Sigmoid colon (tissue), 7 donors: ENCODE results near the gene CCDC60. TPM values are rescaled to one million over a fixed set of nuclear protein-coding genes. Genes with fewer than 3 reads are reported as not detected.

Source experiments
- DNase-seq: peaks from one replicate; pipeline ENCODE4 v3.0.0-alpha.2; 2019
- H3K27ac ChIP-seq, 4 donors: fragments of 200-600 bp; sonication (generic); one replicate each; pipeline ENCODE4 v1.5.1; 2016 to 2019; ENCODE audit warnings: mild to moderate bottlenecking in 1 of 4
- H3K27me3 ChIP-seq, 3 donors: fragments of 200-600 bp; sonication (generic); one replicate each; pipeline ENCODE4 v1.5.1; 2019; ENCODE audit warnings: mild to moderate bottlenecking in 1 of 3
- H3K36me3 ChIP-seq, 4 donors: fragments of 200-600 bp; sonication (generic); one replicate each; pipeline ENCODE4 v1.5.1; 2016 to 2019
- H3K4me1 ChIP-seq, 4 donors: fragments of 200-600 bp; sonication (generic); one replicate each; pipeline ENCODE4 v1.5.1; 2017 to 2019
- H3K4me3 ChIP-seq, 4 donors: fragments of 200-600 bp; sonication (generic); one replicate each; pipeline ENCODE4 v1.5.1; 2017 to 2019; ENCODE audit warnings: mild to moderate bottlenecking in 2 of 4, moderate library complexity in 1 of 4
- H3K9me3 ChIP-seq, 4 donors: fragments of 200-600 bp in 3 of 4; sonication (generic) in 3 of 4; one replicate each; pipeline versions ENCODE4 v1.5.1 to v1.6.1; 2013 to 2019
- EP300 ChIP-seq, 4 donors: sonication (generic); formaldehyde crosslinking; IDR thresholded peaks; one replicate each; pipeline ENCODE4 v1.6.1; 2017; ENCODE audit warnings: antibody characterized with exemption in 4 of 4
- POLR2A ChIP-seq, 2 donors: fragments of 450-650 bp; IDR thresholded peaks; one replicate each; pipeline ENCODE4 v1.6.1; 2016; ENCODE audit warnings: antibody characterized with exemption in 2 of 2, mild to moderate bottlenecking in 2 of 2, moderate library complexity in 2 of 2
- POLR2AphosphoS5 ChIP-seq, 4 donors: sonication (generic); formaldehyde crosslinking; IDR thresholded peaks; one replicate each; pipeline ENCODE4 v1.6.1; 2017; ENCODE audit warnings: antibody characterized with exemption in 4 of 4
- WGBS, 2 donors: extraction: QIAGEN DNeasy Blood & Tissue Kit; methylation state at CpG; one replicate each; pipeline ENCODE4 v1.1.7; 2013; 5-methylcytosine and 5-hydroxymethylcytosine counted together
- intact Hi-C: fragments of 100-400 bp; cut with DNase I; formaldehyde crosslinking; loops from one replicate; pipeline ENCODE4 v1.15.1; 2023
- polyA plus RNA-seq, 3 donors: library from polyadenylated mRNA; stranded (reverse); fragments of 200-250 nt; gene quantifications; one replicate each; pipeline ENCODE4 v1.2.3, GENCODE V29; 2013
- total RNA-seq, 4 donors: library from RNA; depleted of rRNA; stranded (reverse); fragments of >200 nt; gene quantifications; one replicate each; pipeline ENCODE4 v1.1.0, GENCODE V29; 2016
- TF ChIP-seq, protein P1 (sequence below), 4 experiments: fragments of 450-650 bp in 3 of 4; fragments of 200-600 bp in 1 of 4; IDR thresholded peaks; one replicate each; pipeline ENCODE4 v1.5.1; 2016 to 2019; ENCODE audit warnings: antibody characterized with exemption in 4 of 4, mild to moderate bottlenecking in 3 of 4, moderate library complexity in 2 of 4
- donor health status: healthy with polysubstance abuse.
- donor health status: Bipolar disorder and iron deficiency.
- donor health status: healthy.

Gene CCDC60
- total and polyA plus RNA-seq, 7 donors: 1.1 to 10.4 (median 1.6) TPM

DNA sequence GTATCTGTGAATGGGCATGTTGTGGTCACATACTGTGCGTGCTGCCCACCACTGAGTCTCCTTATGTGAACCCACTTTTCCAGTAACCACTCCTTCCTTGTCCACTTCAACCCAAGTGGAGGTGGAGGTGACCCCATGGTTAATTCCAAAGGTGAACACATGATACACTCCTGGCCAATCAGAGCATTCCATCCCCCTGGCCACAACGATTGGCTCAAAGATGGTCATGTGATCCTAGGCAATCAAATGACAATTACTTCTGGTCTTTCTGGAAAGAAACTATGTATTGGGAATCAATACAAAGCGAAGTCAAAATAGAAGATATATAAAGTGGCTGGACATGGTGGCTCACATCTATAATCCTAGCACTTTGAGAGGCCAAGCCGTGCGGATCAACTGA is 20.2 kb upstream of the CCDC60 start:
- WGBS, 2 donors: 92 to 97% methylated on average over 5 of the region's 5 CpGs
- no peak overlapping the region for H3K4me3 ChIP-seq
- no peaks in the 10 kb centered on the region for H3K36me3 ChIP-seq
- TF ChIP-seq POLR2A (IDR thresholded peaks at IDR 0.05): no peak
- no peak for TF ChIP-seq POLR2AphosphoS5 (IDR thresholded peaks at IDR 0.05)
- no peak for TF ChIP-seq EP300 (IDR thresholded peaks at IDR 0.05)
- TF ChIP-seq, protein P1, sequence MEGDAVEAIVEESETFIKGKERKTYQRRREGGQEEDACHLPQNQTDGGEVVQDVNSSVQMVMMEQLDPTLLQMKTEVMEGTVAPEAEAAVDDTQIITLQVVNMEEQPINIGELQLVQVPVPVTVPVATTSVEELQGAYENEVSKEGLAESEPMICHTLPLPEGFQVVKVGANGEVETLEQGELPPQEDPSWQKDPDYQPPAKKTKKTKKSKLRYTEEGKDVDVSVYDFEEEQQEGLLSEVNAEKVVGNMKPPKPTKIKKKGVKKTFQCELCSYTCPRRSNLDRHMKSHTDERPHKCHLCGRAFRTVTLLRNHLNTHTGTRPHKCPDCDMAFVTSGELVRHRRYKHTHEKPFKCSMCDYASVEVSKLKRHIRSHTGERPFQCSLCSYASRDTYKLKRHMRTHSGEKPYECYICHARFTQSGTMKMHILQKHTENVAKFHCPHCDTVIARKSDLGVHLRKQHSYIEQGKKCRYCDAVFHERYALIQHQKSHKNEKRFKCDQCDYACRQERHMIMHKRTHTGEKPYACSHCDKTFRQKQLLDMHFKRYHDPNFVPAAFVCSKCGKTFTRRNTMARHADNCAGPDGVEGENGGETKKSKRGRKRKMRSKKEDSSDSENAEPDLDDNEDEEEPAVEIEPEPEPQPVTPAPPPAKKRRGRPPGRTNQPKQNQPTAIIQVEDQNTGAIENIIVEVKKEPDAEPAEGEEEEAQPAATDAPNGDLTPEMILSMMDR (IDR thresholded peaks at IDR 0.05): no peak
- no peaks in the 10 kb centered on the region for H3K27me3 ChIP-seq
- H3K4me1 ChIP-seq: peaks cover 0 to 6% (median 2%) of the 10 kb centered on the region in 4 donors
- H3K27ac ChIP-seq: no peak overlapping the region
- no peaks in the 10 kb centered on the region for H3K9me3 ChIP-seq
- no peak for DNase-seq
- intact Hi-C loops: no loop called here

DNA sequence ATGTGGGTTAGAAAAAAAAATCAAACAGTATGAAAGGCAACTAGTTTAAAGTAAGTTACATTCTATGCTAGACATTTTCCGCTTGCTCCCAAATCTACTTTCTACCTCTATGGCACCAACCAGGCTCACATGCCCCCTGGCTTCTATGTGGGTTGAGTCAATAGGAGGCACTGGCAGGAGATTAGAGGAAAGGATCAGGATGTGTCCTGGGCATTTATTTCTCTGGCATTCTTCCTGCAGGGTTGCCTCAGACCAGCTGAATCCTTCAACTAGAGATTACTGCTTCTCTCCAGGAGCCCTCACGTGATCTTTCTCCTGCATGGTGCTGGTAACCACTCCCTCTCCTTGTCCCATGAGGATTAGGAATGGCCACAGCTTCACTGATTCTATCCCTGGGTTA is 14.9 kb upstream of the CCDC60 start:
- intact Hi-C loops: loop anchor here (2.0 to 10.0 kb wide), 2 partner anchors 113 to 205 kb away; no protein-coding TSS in a partner anchor
- Histone ChIP-seq H3K4me3 (no peak overlapping the region), H3K4me1 (peaks cover 0 to 42% (median 28%) of the 10 kb centered on the region in 4 donors), H3K9me3 (no peaks in the 10 kb centered on the region), H3K27ac (peak overlapping the region in 3 of 4 donors; percentile 80 to 82 (median 82)), H3K36me3 (no peaks in the 10 kb centered on the region), H3K27me3 (no peaks in the 10 kb centered on the region)
- 63 to 73% methylated on average over 2 of the region's 2 CpGs for WGBS, 2 donors
- peak; percentile 89 for DNase-seq
- TF ChIP-seq, protein P1 (IDR thresholded peaks at IDR 0.05): peak in 1 of 4 experiments; percentile 16
- TF ChIP-seq POLR2AphosphoS5 (IDR thresholded peaks at IDR 0.05): peak; percentile 49 to 67 (median 65)
- TF ChIP-seq POLR2A (IDR thresholded peaks at IDR 0.05): no peak
- TF ChIP-seq EP300 (IDR thresholded peaks at IDR 0.05): peak in 2 of 4 donors; percentile 35 to 44

DNA sequence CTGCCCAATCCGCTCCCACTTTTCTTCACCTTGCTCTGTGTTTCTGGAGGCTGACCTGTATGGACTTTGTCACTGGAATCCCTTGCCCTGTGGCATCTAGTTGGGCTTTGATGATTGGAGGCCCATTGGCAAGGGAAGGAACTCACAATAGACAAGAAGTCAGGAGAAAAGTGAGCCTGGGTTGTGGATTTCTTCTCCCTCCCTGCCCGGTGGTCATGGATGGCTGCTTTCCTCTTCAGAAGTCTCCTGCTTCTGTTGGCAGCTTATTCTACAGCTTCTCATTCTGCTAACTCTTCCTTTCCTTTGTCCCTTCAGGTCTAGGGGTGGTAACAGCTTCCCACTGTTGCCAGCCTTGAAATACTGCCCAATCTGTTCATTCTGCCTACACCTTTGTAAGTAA is 13.9 kb upstream of the CCDC60 start:
- no peaks in the 10 kb centered on the region for H3K27me3 ChIP-seq
- DNase-seq: no peak
- WGBS, 2 donors: 60 to 94% methylated on average over 2 of the region's 2 CpGs
- H3K27ac ChIP-seq: peak overlapping the region in 3 of 4 donors; percentile 80 to 82 (median 82)
- peaks cover 0 to 52% (median 39%) of the 10 kb centered on the region in 4 donors for H3K4me1 ChIP-seq
- H3K4me3 ChIP-seq: no peak overlapping the region
- H3K9me3 ChIP-seq: no peaks in the 10 kb centered on the region
- intact Hi-C loops: loop anchor here (2.0 to 10.0 kb wide), 2 partner anchors 114 to 206 kb away; no protein-coding TSS in a partner anchor
- H3K36me3 ChIP-seq: no peaks in the 10 kb centered on the region
- TF ChIP-seq, protein P1 (IDR thresholded peaks at IDR 0.05): no peak
- no peak for TF ChIP-seq POLR2A (IDR thresholded peaks at IDR 0.05)
- no peak for TF ChIP-seq EP300 (IDR thresholded peaks at IDR 0.05)
- TF ChIP-seq POLR2AphosphoS5 (IDR thresholded peaks at IDR 0.05): no peak

DNA sequence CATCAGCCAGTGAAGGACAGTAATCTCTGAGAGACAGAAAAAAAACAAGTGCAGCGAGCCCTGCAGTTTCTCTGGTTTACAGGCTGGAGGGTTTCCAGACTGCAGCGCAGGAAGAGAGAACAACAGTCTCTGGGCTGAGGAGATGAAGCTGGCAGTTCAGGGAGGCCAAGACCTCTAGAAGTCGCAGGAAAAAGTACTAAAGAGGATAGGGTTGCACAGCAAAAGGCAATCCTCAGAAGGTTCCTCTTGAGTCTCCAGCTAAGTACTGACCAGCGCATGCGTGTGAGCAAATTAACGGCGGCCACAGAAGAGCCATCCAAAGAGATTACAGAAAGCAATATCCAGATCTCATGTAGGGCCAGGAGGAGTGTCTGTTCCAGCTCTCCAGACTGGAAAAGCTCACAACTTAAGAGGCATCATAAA is 12.2 kb upstream of the CCDC60 start:
- TF ChIP-seq POLR2A (IDR thresholded peaks at IDR 0.05) (no peak), EP300 (IDR thresholded peaks at IDR 0.05) (peak in 2 of 4 donors; percentile 42 to 58), POLR2AphosphoS5 (IDR thresholded peaks at IDR 0.05) (peak; percentile 21 to 85 (median 82))
- peaks cover 0 to 66% (median 51%) of the 10 kb centered on the region in 4 donors for H3K4me1 ChIP-seq
- DNase-seq: peak; percentile 90
- intact Hi-C loops: loop anchor here (10.0 kb wide), 1 partner anchor 208 kb away; no protein-coding TSS in a partner anchor
- no peak overlapping the region for H3K4me3 ChIP-seq
- no peaks in the 10 kb centered on the region for H3K9me3 ChIP-seq
- peak overlapping the region; percentile 33 to 82 (median 81) for H3K27ac ChIP-seq
- no peaks in the 10 kb centered on the region for H3K36me3 ChIP-seq
- H3K27me3 ChIP-seq: no peaks in the 10 kb centered on the region
- WGBS, 2 donors: 79 to 83% methylated on average over 7 of the region's 7 CpGs

DNA sequence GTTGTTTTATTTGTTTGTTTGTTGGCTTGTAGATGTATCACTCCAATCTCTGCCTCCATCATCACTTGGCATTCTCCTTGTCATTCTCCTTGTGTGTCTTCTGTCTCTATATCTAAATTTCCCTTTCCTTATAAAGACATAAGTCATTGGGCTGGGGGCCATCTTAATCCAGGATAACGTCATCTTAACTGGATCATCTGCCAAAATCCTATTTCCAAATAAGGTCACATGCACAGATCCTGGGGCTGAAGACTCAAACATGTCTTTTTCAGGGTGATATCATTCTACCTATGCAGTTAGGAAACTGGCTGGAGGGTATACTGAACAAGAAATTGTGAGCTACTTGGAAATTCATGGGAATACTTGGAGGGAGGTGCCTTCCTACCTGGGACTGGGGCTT is 8.7 kb upstream of the CCDC60 start:
- 52 to 65% methylated on average over 1 of the region's 1 CpG for WGBS, 2 donors
- intact Hi-C loops: loop anchor here (2.0 to 10.0 kb wide), 5 partner anchors 46 to 639 kb away; partner anchors contain the start of gene HSPB8
- H3K9me3 ChIP-seq: no peaks in the 10 kb centered on the region
- peak overlapping the region; percentile 80 to 82 (median 82) for H3K27ac ChIP-seq
- no peaks in the 10 kb centered on the region for H3K36me3 ChIP-seq
- peaks cover 0 to 61% (median 55%) of the 10 kb centered on the region in 4 donors for H3K4me1 ChIP-seq
- H3K27me3 ChIP-seq: no peaks in the 10 kb centered on the region
- DNase-seq: no peak
- TF ChIP-seq, protein P1 (IDR thresholded peaks at IDR 0.05): no peak
- peak in 1 of 4 donors; percentile 8 for TF ChIP-seq EP300 (IDR thresholded peaks at IDR 0.05)
- H3K4me3 ChIP-seq: no peak overlapping the region
